GM18526 (cell line): ENCODE data around the gene RPP30.

Experiments used
- POLR2A ChIP-seq: IDR thresholded peaks from 3 replicates; pipeline ENCODE4 v1.6.1; 2011; ENCODE audit not compliant: insufficient read length; ENCODE audit errors: extremely low read depth

The RPP30 gene

GRCh38 chr10:90911133-90912051 lies 39.6 kb downstream of the RPP30 start:
- TF ChIP-seq POLR2A, result no peak

GRCh38 chr10:90912174-90912573 lies 40.4 kb downstream of the RPP30 start:
- TF ChIP-seq POLR2A, result no peak

- no peak for TF ChIP-seq POLR2A
Observed at GRCh38 chr10:90912854-90913479, 41.2 kb downstream of the RPP30 start.

DNA sequence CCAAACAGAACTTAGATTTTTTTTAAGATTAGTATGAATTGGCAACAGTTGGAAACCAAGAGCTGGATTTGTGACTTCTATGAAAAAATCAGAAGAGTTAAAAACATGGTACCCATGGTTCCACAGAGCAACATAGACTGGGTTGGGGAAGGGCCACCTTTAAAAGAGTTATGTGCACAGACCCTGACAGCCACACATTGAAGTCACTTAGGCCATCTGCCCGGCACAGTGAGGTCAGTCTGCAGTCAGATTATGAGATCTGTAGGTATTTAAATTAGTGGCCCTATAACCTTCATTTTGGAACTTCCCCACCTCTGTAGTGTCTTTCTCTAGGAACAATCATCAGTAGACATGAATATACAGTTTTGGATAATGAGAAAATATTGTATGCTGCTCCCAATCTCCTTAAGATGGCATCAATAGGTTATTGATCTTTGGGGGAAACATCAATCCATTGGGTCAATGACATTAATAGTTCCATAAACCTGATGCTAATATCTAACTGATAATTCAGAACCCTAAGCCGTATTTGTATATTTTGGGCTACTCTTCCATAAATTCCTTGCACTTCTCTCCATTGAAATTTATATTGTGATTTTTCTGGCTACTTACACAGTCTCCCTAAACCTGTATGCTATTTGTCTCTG lies 42.1 kb downstream of the RPP30 start:
- no peak for TF ChIP-seq POLR2A

GRCh38 chr10:90914992-90915765 lies 43.4 kb downstream of the RPP30 start:
- TF ChIP-seq POLR2A, result no peak

- TF ChIP-seq POLR2A, result no peak
Observed at GRCh38 chr10:90915766-90916075, 43.9 kb downstream of the RPP30 start.

- TF ChIP-seq POLR2A, result no peak
Observed at GRCh38 chr10:90916392-90917237, 44.8 kb downstream of the RPP30 start.

GRCh38 chr10:90917238-90917967 lies 45.6 kb downstream of the RPP30 start:
- TF ChIP-seq POLR2A, result no peak

GRCh38 chr10:90917968-90918318 lies 46.2 kb downstream of the RPP30 start:
- TF ChIP-seq POLR2A, result no peak

DNA sequence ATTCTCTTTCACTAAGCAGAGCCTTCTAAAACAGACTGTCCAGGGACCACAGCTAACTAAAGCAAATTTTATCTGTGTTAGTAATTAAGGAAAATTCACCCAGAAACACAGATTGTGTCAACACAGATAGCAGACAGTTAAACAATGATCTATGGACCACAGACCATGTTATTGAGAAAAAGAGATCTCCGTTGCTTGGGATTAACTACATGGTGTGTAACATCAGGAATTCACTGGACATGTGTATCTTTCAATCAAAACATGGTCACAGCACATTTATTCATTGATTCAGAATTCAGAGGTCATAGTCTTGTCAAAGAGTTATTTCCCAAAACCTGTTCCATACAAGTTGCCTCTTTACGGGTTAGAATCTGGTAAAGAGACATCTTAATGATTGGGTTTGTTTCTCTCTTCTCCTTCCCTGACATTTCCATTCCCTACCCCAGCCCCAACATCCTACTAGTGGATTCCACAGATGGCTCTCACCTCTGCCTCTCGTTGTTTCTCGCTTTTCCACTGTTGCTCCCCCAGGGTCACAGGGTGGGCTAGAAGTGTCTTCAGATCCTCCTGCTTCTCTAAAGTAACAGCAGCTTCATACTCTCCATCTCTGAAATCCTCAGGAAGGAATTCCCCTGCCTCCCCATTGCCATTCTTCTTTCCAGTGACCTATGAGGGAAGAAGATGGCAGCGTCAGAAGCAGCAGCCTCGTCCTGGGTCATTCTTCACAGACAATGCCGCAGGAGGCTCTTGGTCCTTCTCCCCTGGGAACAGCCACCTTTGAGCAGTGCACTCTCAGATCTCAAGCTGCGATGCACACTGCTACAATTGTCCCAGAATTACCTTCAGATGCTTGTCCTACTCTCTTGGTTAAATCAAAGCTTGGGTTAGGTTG lies 48.2 kb downstream of the RPP30 start:
- TF ChIP-seq POLR2A, result no peak

GRCh38 chr10:90920986-90921666 lies 49.4 kb downstream of the RPP30 start, which contains the start of gene ANKRD1:
Gene ANKRD1, minus strand, starts transcription at chr10:90921087. Its CDS starts 60 bp downstream, at chr10:90921027.
- no peak for TF ChIP-seq POLR2A

GRCh38 chr10:90921906-90922305 lies 50.1 kb downstream of the RPP30 start:
- TF ChIP-seq POLR2A, result no peak
